ENCODE results near the gene OR5H1. TPM values are rescaled to one million over a fixed set of nuclear protein-coding genes. Genes with fewer than 3 reads are reported as not detected.
"Not testable (repeated sequence)": the region's sequence is repeated elsewhere in the genome, so short reads cannot be mapped to it uniquely, and the experiment has no call there.

OR5H1 gene
- not detected in 2 replicates for total RNA-seq (2014; rRNA removed; shearing (Covaris generic); ENCODE audit: low replicate concordance)

GRCh38 chr3:98130421-98130820 lies at the start of gene OR5H1:
TSS of gene OR5H1 (plus strand) at chr3:98130721. CDS start at chr3:98132698, 1,977 bp downstream.
- Histone ChIP-seq H3K4me3 (no peak within 1 kb of the TSS), H3K27me3 (no peaks in the 10 kb centered on the region; the same call in 1 of the 2 replicates), H3K9me3 (no peaks in the 10 kb centered on the region), H3K36me3 (no peaks in the 10 kb centered on the region)
- no peak for DNase-seq

- Histone ChIP-seq H3K36me3 (no peaks in the 10 kb centered on the region), H3K9me3 (no peaks in the 10 kb centered on the region), H3K27me3 (no peaks in the 10 kb centered on the region), H3K4me3 (no peak within 1 kb of the TSS)
- DNase-seq, result no peak
These were observed 43.6 kb upstream of the OR5H1 start, which contains the start of gene OR5AC2 for GRCh38 chr3:98086873-98087272. TSS of gene OR5AC2 (plus strand) at chr3:98087173. CDS start at chr3:98087173, 0 bp downstream.

- no peak for DNase-seq
- Histone ChIP-seq H3K27me3 (no peaks in the 10 kb centered on the region), H3K36me3 (no peaks in the 10 kb centered on the region), H3K9me3 (no peaks in the 10 kb centered on the region), H3K4me3 (no peak overlapping the region)
These were observed 34.6 kb upstream of the OR5H1 start for GRCh38 chr3:98095882-98096281.

GRCh38 chr3:98099848-98100247 lies 30.7 kb upstream of the OR5H1 start:
- Histone ChIP-seq H3K36me3 (no peaks in the 10 kb centered on the region), H3K27me3 (no peaks in the 10 kb centered on the region), H3K4me3 (no peak overlapping the region), H3K9me3 (no peaks in the 10 kb centered on the region)
- no peak for DNase-seq

- no peak for DNase-seq
- H3K9me3 ChIP-seq, result no peaks in the 10 kb centered on the region
- H3K36me3 ChIP-seq, result no peaks in the 10 kb centered on the region
- H3K4me3 ChIP-seq, result no peak overlapping the region
- no peaks in the 10 kb centered on the region for H3K27me3 ChIP-seq
These were observed 22.4 kb upstream of the OR5H1 start for GRCh38 chr3:98108162-98108561.

GRCh38 chr3:98109807-98110549 lies 20.5 kb upstream of the OR5H1 start:
- no peaks in the 10 kb centered on the region for H3K36me3 ChIP-seq
- no peaks in the 10 kb centered on the region for H3K27me3 ChIP-seq
- no peak for DNase-seq
- H3K4me3 ChIP-seq, result no peak overlapping the region
- no peaks in the 10 kb centered on the region for H3K9me3 ChIP-seq

GRCh38 chr3:98110550-98110908 lies 20.0 kb upstream of the OR5H1 start:
- DNase-seq, result no peak
- no peaks in the 10 kb centered on the region for H3K27me3 ChIP-seq
- H3K4me3 ChIP-seq, result no peak overlapping the region
- H3K9me3 ChIP-seq, result no peaks in the 10 kb centered on the region
- no peaks in the 10 kb centered on the region for H3K36me3 ChIP-seq

GRCh38 chr3:98114264-98114663 lies 16.3 kb upstream of the OR5H1 start:
- no peaks in the 10 kb centered on the region for H3K27me3 ChIP-seq
- H3K36me3 ChIP-seq, result no peaks in the 10 kb centered on the region
- no peak overlapping the region for H3K4me3 ChIP-seq
- H3K9me3 ChIP-seq, result no peaks in the 10 kb centered on the region
- no peak for DNase-seq

GRCh38 chr3:98115717-98116116 lies 14.8 kb upstream of the OR5H1 start:
- Histone ChIP-seq H3K9me3 (no peaks in the 10 kb centered on the region), H3K36me3 (no peaks in the 10 kb centered on the region), H3K4me3 (no peak overlapping the region), H3K27me3 (no peaks in the 10 kb centered on the region)
- DNase-seq, result no peak

GRCh38 chr3:98136631-98137030 lies 6.1 kb downstream of the OR5H1 start:
- Histone ChIP-seq H3K27me3 (no peaks in the 10 kb centered on the region; the same call in 1 of the 2 replicates), H3K9me3 (no peaks in the 10 kb centered on the region), H3K4me3 (no peak overlapping the region), H3K36me3 (no peaks in the 10 kb centered on the region)
- DNase-seq, result no peak

GRCh38 chr3:98137826-98138557 lies 7.5 kb downstream of the OR5H1 start:
- not testable (repeated sequence) for H3K27me3 ChIP-seq, DNase-seq, H3K9me3 ChIP-seq, H3K4me3 ChIP-seq, H3K36me3 ChIP-seq

- Histone ChIP-seq H3K36me3 (no peaks in the 10 kb centered on the region), H3K27me3 (no peaks in the 10 kb centered on the region; the same call in 1 of the 2 replicates), H3K9me3 (no peaks in the 10 kb centered on the region), H3K4me3 (no peak overlapping the region)
- no peak for DNase-seq
These were observed 10.0 kb downstream of the OR5H1 start for GRCh38 chr3:98140531-98140930.

GRCh38 chr3:98147179-98147578 lies 16.7 kb downstream of the OR5H1 start, which contains the start of gene OR5H14:
TSS of gene OR5H14 (plus strand) at chr3:98147479. CDS start at chr3:98149386, 1,907 bp downstream.
- DNase-seq, result no peak
- no peaks in the 10 kb centered on the region for H3K36me3 ChIP-seq
- H3K4me3 ChIP-seq, result no peak within 1 kb of the TSS
- no peaks in the 10 kb centered on the region for H3K9me3 ChIP-seq
- no peaks in the 10 kb centered on the region; the same call in 1 of the 2 replicates for H3K27me3 ChIP-seq

GRCh38 chr3:98148751-98149150 lies 18.2 kb downstream of the OR5H1 start:
- no peak for DNase-seq
- Histone ChIP-seq H3K27me3 (no peaks in the 10 kb centered on the region), H3K4me3 (no peak overlapping the region), H3K9me3 (no peaks in the 10 kb centered on the region), H3K36me3 (no peaks in the 10 kb centered on the region)

- not testable (repeated sequence) for H3K4me3 ChIP-seq, H3K36me3 ChIP-seq, H3K9me3 ChIP-seq, H3K27me3 ChIP-seq, DNase-seq
These were observed 18.9 kb downstream of the OR5H1 start for GRCh38 chr3:98149456-98149855.

- no peaks in the 10 kb centered on the region for H3K36me3 ChIP-seq
- DNase-seq, result no peak
- H3K27me3 ChIP-seq, result no peaks in the 10 kb centered on the region
- H3K9me3 ChIP-seq, result no peaks in the 10 kb centered on the region
- no peak overlapping the region for H3K4me3 ChIP-seq
These were observed 20.7 kb downstream of the OR5H1 start for GRCh38 chr3:98151241-98151640.

GRCh38 chr3:98166396-98166795 lies 35.9 kb downstream of the OR5H1 start, which contains the start of gene OR5H15:
TSS of gene OR5H15 (plus strand) at chr3:98166696. CDS start at chr3:98168700, 2,004 bp downstream.
- DNase-seq, result no peak
- H3K27me3 ChIP-seq, result no peaks in the 10 kb centered on the region
- H3K4me3 ChIP-seq, result no peak within 1 kb of the TSS
- H3K36me3 ChIP-seq, result no peaks in the 10 kb centered on the region
- no peaks in the 10 kb centered on the region for H3K9me3 ChIP-seq
